Neural progenitor cell (in vitro differentiated cells): Measurements from ENCODE around the gene EMP2. TPM values are rescaled to one million over a fixed set of nuclear protein-coding genes. Genes with fewer than 3 reads are reported as not detected.

Experiments
- DNase-seq: peaks from one replicate; pipeline ENCODE4 v3.0.0-alpha.2; 2016; ENCODE audit warnings: low spot score
- H2AFZ ChIP-seq: fragments of 200-600 bp; sonication (generic); replicated peaks from 2 replicates; pipeline ENCODE4 v1.6.1; 2016; ENCODE audit warnings: antibody characterized with exemption
- H3F3A ChIP-seq: fragments of 200-600 bp; sonication (generic); 2 replicates; pipeline ENCODE4 v1.6.1; 2016; ENCODE audit warnings: antibody characterized with exemption, low read depth
- H3K27ac ChIP-seq: fragments of 200-600 bp; sonication (generic); 2 replicates; pipeline ENCODE4 v1.5.1; 2016; ENCODE audit warnings: mild to moderate bottlenecking
- H3K27me3 ChIP-seq: fragments of 200-600 bp; sonication (generic); 2 replicates; pipeline ENCODE4 v1.6.1; 2016; ENCODE audit warnings: mild to moderate bottlenecking, moderate library complexity
- H3K36me3 ChIP-seq: fragments of 200-600 bp; sonication (generic); 2 replicates; pipeline ENCODE4 v1.5.1; 2016
- H3K4me1 ChIP-seq: fragments of 200-600 bp; sonication (generic); 2 replicates; pipeline ENCODE4 v1.6.1; 2016; ENCODE audit warnings: mixed run types
- H3K4me2 ChIP-seq: fragments of 200-600 bp; sonication (generic); 2 replicates; pipeline ENCODE4 v1.6.1; 2016
- H3K4me3 ChIP-seq: fragments of 200-600 bp; sonication (generic); 2 replicates; pipeline ENCODE4 v1.5.1; 2016
- H3K79me2 ChIP-seq: fragments of 200-600 bp; sonication (generic); 2 replicates; pipeline ENCODE4 v1.6.1; 2016; ENCODE audit warnings: low read depth
- H3K9ac ChIP-seq: fragments of 200-600 bp; sonication (generic); 2 replicates; pipeline ENCODE4 v1.6.1; 2016
- H3K9me3 ChIP-seq: fragments of 200-600 bp; sonication (generic); 2 replicates; pipeline ENCODE4 v1.5.1; 2016; ENCODE audit warnings: low read depth
- H4K20me1 ChIP-seq: fragments of 200-600 bp; sonication (generic); 2 replicates; pipeline ENCODE4 v1.6.1; 2016; ENCODE audit warnings: low read depth
- H3K27ac Mint-ChIP-seq: 3 replicates; pipeline ENCODE4 v1.8.0; 2021; ENCODE audit warnings: mixed read lengths
- H3K27me3 Mint-ChIP-seq: 2 replicates; pipeline ENCODE4 v1.8.0; 2022; ENCODE audit warnings: low read depth, mild to moderate bottlenecking, inconsistent platforms, moderate library complexity, mixed read lengths; ENCODE audit not compliant: insufficient read depth
- H3K36me3 Mint-ChIP-seq: 3 replicates; pipeline ENCODE4 v1.8.0; 2021; ENCODE audit warnings: mixed read lengths
- H3K4me1 Mint-ChIP-seq: 3 replicates; pipeline ENCODE4 v1.8.0; 2021; ENCODE audit warnings: mixed read lengths
- H3K4me3 Mint-ChIP-seq: 3 replicates; pipeline ENCODE4 v1.8.0; 2021; ENCODE audit warnings: mild to moderate bottlenecking, moderate library complexity, mixed read lengths
- H3K9me3 Mint-ChIP-seq: 3 replicates; pipeline ENCODE4 v1.8.0; 2020; ENCODE audit warnings: mixed read lengths
- EZH2 ChIP-seq: fragments of 200-600 bp; sonication (generic); IDR thresholded peaks from 2 replicates; pipeline ENCODE4 v1.6.1; 2017; ENCODE audit warnings: antibody characterized with exemption, mild to moderate bottlenecking, moderate library complexity
- EZH2phosphoT487 ChIP-seq: fragments of 200-600 bp; sonication (generic); IDR thresholded peaks from 2 replicates; pipeline ENCODE4 v1.6.1; 2017; ENCODE audit warnings: antibody characterized with exemption
- total RNA-seq: library from RNA; depleted of rRNA; stranded (reverse); fragments of >200 nt; gene quantifications from 2 replicates; pipeline ENCODE4 v1.2.3, GENCODE V29; 2015; ENCODE audit warnings: low replicate concordance
- TF ChIP-seq, protein P1 (sequence below): fragments of 200-600 bp; sonication (generic); IDR thresholded peaks from 2 replicates; pipeline ENCODE4 v1.5.1; 2017; ENCODE audit warnings: antibody characterized with exemption, mild to moderate bottlenecking

EMP2 gene
- total RNA-seq, 1 donor from 2014 or later: 15.8 TPM

DNA sequence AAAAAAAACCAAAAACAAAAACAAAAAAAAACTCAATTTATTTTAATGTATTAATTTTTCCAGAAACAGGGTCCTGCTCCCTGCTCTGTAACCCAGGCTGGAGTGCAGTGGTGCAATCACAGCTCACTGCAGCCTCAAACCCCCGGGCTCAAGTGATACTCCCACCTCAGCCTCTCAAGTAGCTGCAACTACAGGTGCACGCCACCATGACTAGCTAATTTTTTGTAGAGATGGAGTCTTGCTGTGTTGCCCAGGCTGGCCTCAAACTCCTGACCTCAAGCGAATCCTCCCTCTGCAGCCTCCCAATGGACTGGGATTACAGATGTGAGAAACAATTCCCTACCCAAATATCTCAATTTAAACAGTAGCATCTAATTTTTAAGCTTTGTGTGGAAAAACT, 25.2 kb upstream of the EMP2 start:
- Histone ChIP-seq H3K79me2 (no peaks in the 10 kb centered on the region), H3F3A (peaks cover 13% of the 10 kb centered on the region), H3K36me3 (no peaks in the 10 kb centered on the region), H3K27me3 (no peaks in the 10 kb centered on the region), H2AFZ (no peak overlapping the region), H3K27ac (no peak overlapping the region), H4K20me1 (no peaks in the 10 kb centered on the region), H3K9me3 (no peaks in the 10 kb centered on the region), H3K9ac (no peak overlapping the region), H3K4me3 (no peak overlapping the region), H3K4me1 (peaks cover 15% of the 10 kb centered on the region), H3K4me2 (no peak overlapping the region)
- TF ChIP-seq EZH2phosphoT487 (no peak), EZH2 (no peak)
- TF ChIP-seq, protein P1, sequence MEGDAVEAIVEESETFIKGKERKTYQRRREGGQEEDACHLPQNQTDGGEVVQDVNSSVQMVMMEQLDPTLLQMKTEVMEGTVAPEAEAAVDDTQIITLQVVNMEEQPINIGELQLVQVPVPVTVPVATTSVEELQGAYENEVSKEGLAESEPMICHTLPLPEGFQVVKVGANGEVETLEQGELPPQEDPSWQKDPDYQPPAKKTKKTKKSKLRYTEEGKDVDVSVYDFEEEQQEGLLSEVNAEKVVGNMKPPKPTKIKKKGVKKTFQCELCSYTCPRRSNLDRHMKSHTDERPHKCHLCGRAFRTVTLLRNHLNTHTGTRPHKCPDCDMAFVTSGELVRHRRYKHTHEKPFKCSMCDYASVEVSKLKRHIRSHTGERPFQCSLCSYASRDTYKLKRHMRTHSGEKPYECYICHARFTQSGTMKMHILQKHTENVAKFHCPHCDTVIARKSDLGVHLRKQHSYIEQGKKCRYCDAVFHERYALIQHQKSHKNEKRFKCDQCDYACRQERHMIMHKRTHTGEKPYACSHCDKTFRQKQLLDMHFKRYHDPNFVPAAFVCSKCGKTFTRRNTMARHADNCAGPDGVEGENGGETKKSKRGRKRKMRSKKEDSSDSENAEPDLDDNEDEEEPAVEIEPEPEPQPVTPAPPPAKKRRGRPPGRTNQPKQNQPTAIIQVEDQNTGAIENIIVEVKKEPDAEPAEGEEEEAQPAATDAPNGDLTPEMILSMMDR: no peak
- no peak for DNase-seq
- Mint-ChIP-seq H3K27me3 (peaks cover 5% of the 10 kb centered on the region), H3K4me1 (peaks cover 22% of the 10 kb centered on the region), H3K4me3 (no peak overlapping the region), H3K36me3 (no peaks in the 10 kb centered on the region), H3K27ac (no peak overlapping the region), H3K9me3 (no peaks in the 10 kb centered on the region)

DNA sequence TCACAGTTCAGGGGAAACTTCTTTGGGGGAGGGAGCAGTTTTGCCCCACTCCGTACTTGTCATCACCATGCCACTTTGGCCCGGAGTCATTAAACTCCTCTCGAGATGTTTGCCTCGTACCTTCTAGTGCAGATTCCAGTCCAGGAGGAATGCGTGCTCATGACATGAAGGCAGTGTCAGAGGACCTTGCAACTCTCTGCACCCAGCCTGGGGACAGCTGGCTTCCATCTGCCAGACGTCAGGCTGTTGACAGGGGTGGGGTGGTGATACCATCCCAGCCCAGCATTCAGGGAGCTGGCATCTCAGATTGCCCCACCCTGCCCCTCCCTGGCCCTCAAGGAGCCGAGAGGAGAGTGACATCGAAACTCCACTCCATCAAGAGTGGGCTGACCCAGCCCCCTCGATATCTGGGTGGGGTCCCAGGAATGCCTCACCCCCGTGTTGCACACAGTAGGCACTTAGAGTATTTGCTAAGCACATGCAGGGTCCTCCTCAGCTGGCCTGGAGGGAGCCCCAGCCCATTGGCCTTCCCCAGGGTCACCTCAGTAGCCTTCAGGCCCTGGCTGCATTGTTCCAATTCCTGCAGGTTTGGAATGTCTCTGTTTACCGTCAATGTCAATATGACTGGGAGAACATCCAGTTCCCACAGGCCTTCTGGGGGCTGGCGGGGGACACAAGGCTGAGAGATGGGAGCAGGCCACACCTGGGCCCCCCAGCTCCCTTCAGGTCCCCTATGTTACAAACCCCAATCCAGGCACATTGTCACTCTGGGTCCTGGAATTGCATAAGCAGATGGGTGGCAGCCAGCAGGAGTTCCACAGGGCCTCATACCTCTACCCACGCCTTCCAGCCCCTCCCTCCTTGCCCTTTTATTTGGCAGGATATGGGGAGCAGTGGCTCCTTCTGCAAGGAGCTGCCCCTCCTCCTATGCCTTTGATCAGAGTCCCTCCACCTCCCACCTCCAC, 21.3 kb upstream of the EMP2 start:
- no peak for DNase-seq
- H3K27ac Mint-ChIP-seq: no peak overlapping the region
- H3K4me3 ChIP-seq: no peak overlapping the region

DNA sequence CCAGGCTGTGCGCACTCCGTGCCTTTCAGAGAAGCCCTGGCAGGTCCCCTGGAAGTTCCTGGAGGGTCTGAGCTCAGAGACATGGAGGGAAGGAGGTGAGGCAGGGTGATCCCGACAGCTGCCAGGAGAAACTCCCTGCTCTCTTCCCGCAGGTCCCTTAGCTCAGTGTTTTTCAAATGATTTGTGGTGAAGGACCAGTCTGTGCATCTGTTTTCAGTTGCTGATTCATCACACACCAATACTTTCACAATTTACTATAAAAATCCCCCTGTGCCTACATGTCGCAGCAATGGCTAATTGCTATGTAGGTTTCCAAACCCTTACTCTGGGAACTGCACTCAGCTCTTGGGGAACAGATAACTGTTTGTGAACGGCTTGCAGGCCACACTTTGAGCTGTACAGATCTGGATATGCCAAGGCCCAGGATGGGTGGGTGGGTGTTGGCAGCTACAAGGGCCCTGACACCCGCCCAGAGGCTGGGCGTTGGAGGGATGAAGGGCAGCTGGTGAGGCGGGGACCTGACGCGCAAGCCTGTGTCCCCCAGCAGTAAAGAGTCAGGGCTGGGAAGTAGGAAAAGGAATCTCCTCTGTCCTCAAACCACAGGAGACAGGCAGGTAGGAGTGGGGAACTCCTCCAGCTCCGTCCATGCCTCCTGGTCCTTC, 20.5 kb upstream of the EMP2 start:
- H3K27ac Mint-ChIP-seq: no peak overlapping the region
- Histone ChIP-seq H3K79me2 (no peaks in the 10 kb centered on the region), H3K27ac (no peak overlapping the region), H3K9ac (no peak overlapping the region), H3K4me3 (no peak overlapping the region), H3K27me3 (no peaks in the 10 kb centered on the region), H2AFZ (peak overlapping the region; percentile 26), H3F3A (no peaks in the 10 kb centered on the region), H3K9me3 (no peaks in the 10 kb centered on the region), H3K4me1 (peaks cover 1% of the 10 kb centered on the region), H3K36me3 (no peaks in the 10 kb centered on the region), H4K20me1 (no peaks in the 10 kb centered on the region), H3K4me2 (no peak overlapping the region)
- TF ChIP-seq, protein P1: no peak
- TF ChIP-seq EZH2phosphoT487 (no peak), EZH2 (no peak)
- no peaks in the 10 kb centered on the region for H3K9me3 Mint-ChIP-seq
- no peak overlapping the region for H3K4me3 Mint-ChIP-seq
- H3K27me3 Mint-ChIP-seq: peaks cover 8% of the 10 kb centered on the region
- DNase-seq: no peak
- H3K36me3 Mint-ChIP-seq: no peaks in the 10 kb centered on the region
- no peaks in the 10 kb centered on the region for H3K4me1 Mint-ChIP-seq

More for the DNA sequence above, 21.3 kb upstream of the EMP2 start:
- no peaks in the 10 kb centered on the region for H3K79me2 ChIP-seq
- Mint-ChIP-seq H3K9me3 (no peaks in the 10 kb centered on the region), H3K4me1 (peaks cover 5% of the 10 kb centered on the region), H3K4me3 (no peak overlapping the region), H3K27me3 (peaks cover 8% of the 10 kb centered on the region), H3K36me3 (no peaks in the 10 kb centered on the region)
- H2AFZ ChIP-seq: no peak overlapping the region
- no peaks in the 10 kb centered on the region for H3K36me3 ChIP-seq
- TF ChIP-seq, protein P1: no peak
- no peak for TF ChIP-seq EZH2phosphoT487
- no peak for TF ChIP-seq EZH2
- peaks cover 8% of the 10 kb centered on the region for H3F3A ChIP-seq
- H4K20me1 ChIP-seq: no peaks in the 10 kb centered on the region
- no peaks in the 10 kb centered on the region for H3K27me3 ChIP-seq
- H3K9me3 ChIP-seq: no peaks in the 10 kb centered on the region
- peaks cover 9% of the 10 kb centered on the region for H3K4me1 ChIP-seq
- H3K4me2 ChIP-seq: no peak overlapping the region
- no peak overlapping the region for H3K9ac ChIP-seq
- no peak overlapping the region for H3K27ac ChIP-seq
